A549 (cell line): ENCODE results near the gene LACTBL1.

ENCODE experiments used
- CTCF ChIP-seq: fragments of >200 bp; sonication (Bioruptor Twin); formaldehyde crosslinking; IDR thresholded peaks from 3 replicates; pipeline ENCODE4 v1.5.1; 2016
- HOXB13 ChIP-seq: fragments of 250-450 bp; sonication (Bioruptor Pico); IDR thresholded peaks from 2 replicates; pipeline ENCODE4 v1.5.0; 2020; ENCODE audit warnings: low read depth, mild to moderate bottlenecking, moderate library complexity
- JUN ChIP-seq, 2 experiments: fragments of >200 bp; sonication (Bioruptor Twin); formaldehyde crosslinking; IDR thresholded peaks; 2 replicates in 1 of 2; 3 replicates in 1 of 2; pipeline ENCODE4 v1.6.1; 2016 to 2017
- PHF8 ChIP-seq: fragments of 200-600 bp; sonication (generic); IDR thresholded peaks from 2 replicates; pipeline ENCODE4 v1.6.1; 2016; ENCODE audit warnings: low read depth, mild to moderate bottlenecking, antibody characterized with exemption, moderate library complexity, borderline replicate concordance

GRCh38 chr1:22944346-22945055 is 28.2 kb downstream of the LACTBL1 start:
- no peak for TF ChIP-seq PHF8
- TF ChIP-seq CTCF, result no peak
- TF ChIP-seq JUN (IDR thresholded peaks at IDR 0.05), result no peak
- TF ChIP-seq HOXB13, result no peak
